ENCODE results near the gene TSKU.

- TF ChIP-seq CTCF (conservative IDR thresholded peaks at IDR 0.05; ENCODE audit: low read length) (no peak), EZH2phosphoT487 (IDR thresholded peaks at IDR 0.05; ENCODE audit: borderline replicate concordance) (no peak)
Measured at GRCh38 chr11:76783896-76784813, 999 bp downstream of the TSKU start.

Measured in Loucy (cell line).